Fibroblast of mammary gland (primary cell): Measurements from ENCODE around the gene SDK2.
A peak's percentile ranks its signal among the peaks of the same experiment; 100 is the strongest.

Experiments
- DNase-seq: peaks from one replicate; pipeline ENCODE4 v3.0.0-alpha.2; 2010; ENCODE audit warnings: low read depth
- H3K4me3 ChIP-seq: 2 replicates; pipeline ENCODE4 v1.5.1; 2011; ENCODE audit warnings: low read depth, mild to moderate bottlenecking, low read length, moderate library complexity; ENCODE audit not compliant: control insufficient read depth
- TF ChIP-seq, protein P1 (sequence below): conservative IDR thresholded peaks from 2 replicates; pipeline ENCODE4 v1.5.1; 2011; ENCODE audit warnings: low read depth, low read length, inconsistent platforms; ENCODE audit not compliant: control insufficient read depth, insufficient read depth

The SDK2 gene, protein sequence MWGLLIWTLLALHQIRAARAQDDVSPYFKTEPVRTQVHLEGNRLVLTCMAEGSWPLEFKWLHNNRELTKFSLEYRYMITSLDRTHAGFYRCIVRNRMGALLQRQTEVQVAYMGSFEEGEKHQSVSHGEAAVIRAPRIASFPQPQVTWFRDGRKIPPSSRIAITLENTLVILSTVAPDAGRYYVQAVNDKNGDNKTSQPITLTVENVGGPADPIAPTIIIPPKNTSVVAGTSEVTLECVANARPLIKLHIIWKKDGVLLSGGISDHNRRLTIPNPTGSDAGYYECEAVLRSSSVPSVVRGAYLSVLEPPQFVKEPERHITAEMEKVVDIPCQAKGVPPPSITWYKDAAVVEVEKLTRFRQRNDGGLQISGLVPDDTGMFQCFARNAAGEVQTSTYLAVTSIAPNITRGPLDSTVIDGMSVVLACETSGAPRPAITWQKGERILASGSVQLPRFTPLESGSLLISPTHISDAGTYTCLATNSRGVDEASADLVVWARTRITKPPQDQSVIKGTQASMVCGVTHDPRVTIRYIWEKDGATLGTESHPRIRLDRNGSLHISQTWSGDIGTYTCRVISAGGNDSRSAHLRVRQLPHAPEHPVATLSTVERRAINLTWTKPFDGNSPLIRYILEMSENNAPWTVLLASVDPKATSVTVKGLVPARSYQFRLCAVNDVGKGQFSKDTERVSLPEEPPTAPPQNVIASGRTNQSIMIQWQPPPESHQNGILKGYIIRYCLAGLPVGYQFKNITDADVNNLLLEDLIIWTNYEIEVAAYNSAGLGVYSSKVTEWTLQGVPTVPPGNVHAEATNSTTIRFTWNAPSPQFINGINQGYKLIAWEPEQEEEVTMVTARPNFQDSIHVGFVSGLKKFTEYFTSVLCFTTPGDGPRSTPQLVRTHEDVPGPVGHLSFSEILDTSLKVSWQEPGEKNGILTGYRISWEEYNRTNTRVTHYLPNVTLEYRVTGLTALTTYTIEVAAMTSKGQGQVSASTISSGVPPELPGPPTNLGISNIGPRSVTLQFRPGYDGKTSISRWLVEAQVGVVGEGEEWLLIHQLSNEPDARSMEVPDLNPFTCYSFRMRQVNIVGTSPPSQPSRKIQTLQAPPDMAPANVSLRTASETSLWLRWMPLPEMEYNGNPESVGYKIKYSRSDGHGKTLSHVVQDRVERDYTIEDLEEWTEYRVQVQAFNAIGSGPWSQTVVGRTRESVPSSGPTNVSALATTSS (N-terminal part only)

DNA sequence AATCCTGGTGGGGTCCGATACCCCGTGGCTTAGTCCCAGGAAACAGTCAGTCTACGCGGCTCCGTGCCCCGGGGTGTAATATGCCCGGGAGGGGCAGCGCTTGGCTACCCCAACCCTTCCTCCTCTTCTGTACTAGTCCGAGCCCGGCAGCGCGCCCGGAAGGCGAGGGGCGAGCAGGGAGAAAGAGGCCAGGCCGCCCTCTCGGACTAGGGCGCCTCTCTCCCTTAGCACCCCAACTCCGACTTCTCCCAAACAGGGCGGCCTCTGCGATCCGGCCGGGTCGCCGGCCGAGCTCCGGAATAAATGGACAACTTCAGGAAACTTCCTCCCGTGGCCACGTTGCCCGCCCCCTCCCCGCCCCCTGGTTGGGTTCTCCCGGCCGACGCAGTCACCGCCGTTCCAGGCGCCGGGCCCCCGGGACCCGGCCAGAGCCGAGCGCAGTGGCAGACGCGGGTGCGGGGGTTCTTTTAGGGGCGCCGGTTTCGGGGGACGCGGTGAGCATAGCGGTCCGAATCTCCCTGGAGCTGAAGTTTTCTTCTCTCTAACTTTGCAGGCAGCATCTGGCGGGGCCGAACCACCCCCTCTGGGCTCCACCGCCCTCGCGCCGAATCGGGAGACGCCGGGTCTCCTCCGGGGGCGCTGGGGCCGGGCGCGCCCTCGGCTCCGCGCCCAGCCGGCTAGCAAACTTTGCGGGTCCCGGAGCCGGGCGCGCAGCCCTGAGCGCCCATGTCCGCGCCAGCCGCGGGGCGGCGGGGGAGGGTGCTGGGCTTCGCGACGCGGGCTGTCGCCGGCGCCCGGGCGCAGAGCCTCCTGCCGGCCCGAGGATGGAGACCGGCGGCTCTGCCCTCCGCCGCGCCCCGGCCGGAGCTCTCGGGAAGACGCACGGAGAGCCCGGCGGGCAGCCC lies at the start of gene SDK2:
Gene SDK2, minus strand, starts transcription at position 301 of the 905 bp plus-strand sequence. CDS start 357 bp downstream, outside the sequence.
- TF ChIP-seq, protein P1, sequence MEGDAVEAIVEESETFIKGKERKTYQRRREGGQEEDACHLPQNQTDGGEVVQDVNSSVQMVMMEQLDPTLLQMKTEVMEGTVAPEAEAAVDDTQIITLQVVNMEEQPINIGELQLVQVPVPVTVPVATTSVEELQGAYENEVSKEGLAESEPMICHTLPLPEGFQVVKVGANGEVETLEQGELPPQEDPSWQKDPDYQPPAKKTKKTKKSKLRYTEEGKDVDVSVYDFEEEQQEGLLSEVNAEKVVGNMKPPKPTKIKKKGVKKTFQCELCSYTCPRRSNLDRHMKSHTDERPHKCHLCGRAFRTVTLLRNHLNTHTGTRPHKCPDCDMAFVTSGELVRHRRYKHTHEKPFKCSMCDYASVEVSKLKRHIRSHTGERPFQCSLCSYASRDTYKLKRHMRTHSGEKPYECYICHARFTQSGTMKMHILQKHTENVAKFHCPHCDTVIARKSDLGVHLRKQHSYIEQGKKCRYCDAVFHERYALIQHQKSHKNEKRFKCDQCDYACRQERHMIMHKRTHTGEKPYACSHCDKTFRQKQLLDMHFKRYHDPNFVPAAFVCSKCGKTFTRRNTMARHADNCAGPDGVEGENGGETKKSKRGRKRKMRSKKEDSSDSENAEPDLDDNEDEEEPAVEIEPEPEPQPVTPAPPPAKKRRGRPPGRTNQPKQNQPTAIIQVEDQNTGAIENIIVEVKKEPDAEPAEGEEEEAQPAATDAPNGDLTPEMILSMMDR, result no peak
- no peak for DNase-seq
- H3K4me3 ChIP-seq, result peak within 1 kb of the TSS; percentile 44

DNA sequence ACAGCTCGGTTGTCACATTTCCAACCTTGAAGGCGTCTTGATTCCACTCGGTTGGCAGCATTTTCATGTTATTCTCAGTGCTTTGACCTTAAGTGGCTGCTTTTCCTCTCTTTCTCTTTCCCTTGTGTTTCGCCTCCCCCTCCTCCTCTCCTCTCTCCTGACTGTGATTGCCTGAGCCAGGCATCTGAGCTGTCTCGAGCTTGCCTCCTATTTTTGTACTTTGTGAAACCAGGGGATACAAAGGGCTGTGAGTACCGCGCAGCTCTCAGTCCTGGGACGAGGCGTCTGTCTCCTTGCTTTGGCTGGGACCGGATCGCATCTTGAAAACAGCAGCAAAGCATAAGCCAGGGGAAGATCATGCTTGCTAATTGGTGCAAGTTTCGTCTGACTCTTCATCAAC lies 48.8 kb upstream of the SDK2 start:
- TF ChIP-seq, protein P1, result no peak
- no peak overlapping the region for H3K4me3 ChIP-seq
- no peak for DNase-seq

DNA sequence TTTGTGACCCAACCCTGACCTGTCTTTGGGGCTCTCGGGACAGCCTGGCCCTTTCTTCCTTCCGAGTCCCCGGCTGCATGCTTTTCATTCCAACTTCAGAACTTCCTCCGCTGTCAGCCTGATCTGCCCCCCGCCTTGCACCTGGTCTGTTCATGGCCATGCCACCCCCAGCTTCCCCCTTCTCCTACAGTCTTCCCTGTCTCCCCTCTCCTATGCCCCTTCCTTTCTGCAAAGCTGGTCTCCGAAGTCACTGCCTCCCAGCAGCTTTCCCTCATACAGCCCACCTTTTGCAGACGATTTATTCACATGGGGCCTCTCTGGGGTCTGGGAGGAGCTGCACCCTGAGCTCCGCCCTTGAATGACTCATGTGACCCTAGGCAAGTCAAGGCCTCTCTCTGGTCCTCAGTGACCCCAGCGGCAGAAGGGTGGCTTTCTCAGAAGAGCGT lies 47.1 kb upstream of the SDK2 start:
- TF ChIP-seq, protein P1, result no peak
- H3K4me3 ChIP-seq, result no peak overlapping the region
- DNase-seq, result no peak

DNA sequence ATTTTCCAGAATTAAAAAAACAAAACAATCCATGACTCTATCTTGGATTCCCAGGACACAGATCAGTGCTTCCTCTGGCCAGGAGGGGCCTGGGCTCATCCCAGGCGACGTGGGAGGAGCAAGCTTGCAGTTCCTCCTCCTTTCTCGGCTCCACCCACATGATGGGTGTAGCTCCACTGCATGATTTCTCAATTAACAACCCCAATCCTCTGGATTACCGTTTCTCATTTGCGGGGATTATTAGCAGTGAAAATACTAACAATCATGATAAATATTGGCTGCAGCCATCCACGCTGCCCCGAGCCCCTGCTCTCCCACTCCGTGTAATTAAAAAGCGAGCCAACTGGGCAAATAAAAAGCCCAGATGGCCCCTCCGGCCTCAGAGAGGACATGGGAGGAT lies 46.4 kb upstream of the SDK2 start:
- DNase-seq, result no peak
- TF ChIP-seq, protein P1, result no peak
- H3K4me3 ChIP-seq, result no peak overlapping the region

DNA sequence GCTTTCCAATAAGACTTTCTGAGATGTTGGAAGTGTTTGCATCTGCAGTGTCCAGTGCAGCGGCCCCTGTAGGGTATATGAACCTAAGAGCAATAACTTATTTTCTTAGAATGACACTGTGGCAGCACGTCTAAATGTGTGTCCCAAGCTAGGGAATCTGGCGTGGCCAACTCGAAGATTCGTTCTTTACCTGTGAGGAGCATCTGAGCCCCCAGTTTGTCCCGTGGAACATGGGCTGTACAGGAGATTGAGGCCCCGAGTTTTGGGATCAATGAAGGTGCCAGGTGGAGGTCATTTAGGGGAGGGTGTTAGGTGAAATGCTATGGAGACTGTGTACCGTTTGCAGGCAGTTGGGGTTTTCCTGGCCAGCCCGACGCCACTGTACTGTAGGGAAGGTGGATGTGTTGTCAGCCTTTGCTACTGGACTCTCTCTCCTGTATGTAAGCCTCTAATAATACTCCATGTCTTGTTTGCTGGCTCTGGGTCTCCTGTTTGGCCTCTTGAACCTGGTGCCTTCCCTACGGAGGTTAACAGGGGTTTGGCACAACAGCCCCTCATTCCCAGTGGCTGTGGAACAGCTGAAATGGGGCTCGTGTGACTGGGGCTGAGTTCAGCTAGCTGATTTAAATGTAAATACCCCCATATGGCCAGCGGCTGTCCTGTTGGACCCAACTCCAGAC lies 45.5 kb upstream of the SDK2 start:
- H3K4me3 ChIP-seq, result no peak overlapping the region
- DNase-seq, result no peak
- TF ChIP-seq, protein P1, result no peak
